Measurements from ENCODE around the gene CACNB2. TPM values are rescaled to one million over a fixed set of nuclear protein-coding genes. Genes with fewer than 3 reads are reported as not detected.

The CACNB2 gene
- total and polyA plus RNA-seq, 10 of the 15 experiments (the other 5 are each of a cell fraction or from before 2014, with no cell fraction given): 0.62 to 8.1 (median 1.2) TPM

DNA sequence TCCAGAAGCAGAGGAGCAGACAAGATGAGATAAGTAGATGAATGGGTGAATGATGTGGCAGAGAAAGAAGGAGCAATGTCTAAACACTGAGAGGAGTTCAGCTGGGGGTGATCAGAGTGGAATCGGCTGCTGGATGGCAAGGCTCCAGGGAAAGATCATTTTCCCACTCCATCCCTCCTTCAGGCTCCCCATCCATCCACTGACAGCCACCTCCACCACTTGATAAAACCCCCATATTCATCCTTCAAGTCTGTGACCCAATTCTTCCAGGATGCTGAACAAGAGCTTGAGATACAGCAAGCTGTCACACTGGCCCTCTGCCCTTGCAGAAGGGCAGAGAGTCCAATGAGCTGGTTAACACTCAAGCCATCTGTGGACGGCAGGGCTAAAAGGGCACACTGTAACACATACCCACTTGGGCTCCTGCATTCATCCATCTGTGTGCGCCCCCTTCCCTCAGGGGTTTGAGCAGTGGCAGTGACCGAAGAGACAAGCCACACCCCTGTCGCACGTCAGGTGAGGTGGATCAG lies 30.8 kb upstream of the CACNB2 start:
- Histone ChIP-seq H3K9me3 (replicated peaks; ENCODE audit: control insufficient read depth, insufficient read depth, low read length) (no peaks in the 10 kb centered on the region), H3K27me3 (replicated peaks in 1 of 2; ENCODE audit: control insufficient read depth in 2 of 2, insufficient read depth in 2 of 2, low read length in 1 of 2) (no peaks in the 10 kb centered on the region; a peak in 2 of 4 replicates), H4K20me1 (ENCODE audit: control insufficient read depth, insufficient read depth) (no peaks in the 10 kb centered on the region), H3K27ac (ENCODE audit: control insufficient read depth, insufficient read depth) (no peak overlapping the region), H3K4me2 (ENCODE audit: control insufficient read depth, insufficient read depth) (no peak overlapping the region), H3K4me3 (no peak overlapping the region), H2AFZ (ENCODE audit: control insufficient read depth, low read depth, low read length) (no peak overlapping the region), H3K9ac (ENCODE audit: control insufficient read depth, insufficient read depth, low read length) (no peak overlapping the region), H3K4me1 (ENCODE audit: control insufficient read depth, insufficient read depth, low read length) (no peaks in the 10 kb centered on the region), H3K36me3 (ENCODE audit: control insufficient read depth in 2 of 2, insufficient read depth in 2 of 2, low read length in 1 of 2) (no peaks in the 10 kb centered on the region), H3K79me2 (ENCODE audit: control insufficient read depth, insufficient read depth, low read length) (no peaks in the 10 kb centered on the region)
- FAIRE-seq: no peak
- ChIA-PET POLR2A (no interaction called here), CTCF (no interaction called here), SMC1A (ENCODE audit: uncharacterized antibody, unreplicated experiment) (no interaction called here), RAD21 (ENCODE audit: unreplicated experiment) (no interaction called here)
- 33% methylated on average over 6 of the region's 6 CpGs for whole genome bisulfite sequencing (ENCODE audit: insufficient coverage, insufficient replicate concordance, low lambda C conversion rate, missing lambda C conversion rate)
- no peak for DNase-seq (ENCODE audit: low read depth, low spot score)
- no peak for TF ChIP-seq NFXL1 (IDR thresholded peaks at IDR 0.05; ENCODE audit: borderline replicate concordance)
- TF ChIP-seq, protein P1, sequence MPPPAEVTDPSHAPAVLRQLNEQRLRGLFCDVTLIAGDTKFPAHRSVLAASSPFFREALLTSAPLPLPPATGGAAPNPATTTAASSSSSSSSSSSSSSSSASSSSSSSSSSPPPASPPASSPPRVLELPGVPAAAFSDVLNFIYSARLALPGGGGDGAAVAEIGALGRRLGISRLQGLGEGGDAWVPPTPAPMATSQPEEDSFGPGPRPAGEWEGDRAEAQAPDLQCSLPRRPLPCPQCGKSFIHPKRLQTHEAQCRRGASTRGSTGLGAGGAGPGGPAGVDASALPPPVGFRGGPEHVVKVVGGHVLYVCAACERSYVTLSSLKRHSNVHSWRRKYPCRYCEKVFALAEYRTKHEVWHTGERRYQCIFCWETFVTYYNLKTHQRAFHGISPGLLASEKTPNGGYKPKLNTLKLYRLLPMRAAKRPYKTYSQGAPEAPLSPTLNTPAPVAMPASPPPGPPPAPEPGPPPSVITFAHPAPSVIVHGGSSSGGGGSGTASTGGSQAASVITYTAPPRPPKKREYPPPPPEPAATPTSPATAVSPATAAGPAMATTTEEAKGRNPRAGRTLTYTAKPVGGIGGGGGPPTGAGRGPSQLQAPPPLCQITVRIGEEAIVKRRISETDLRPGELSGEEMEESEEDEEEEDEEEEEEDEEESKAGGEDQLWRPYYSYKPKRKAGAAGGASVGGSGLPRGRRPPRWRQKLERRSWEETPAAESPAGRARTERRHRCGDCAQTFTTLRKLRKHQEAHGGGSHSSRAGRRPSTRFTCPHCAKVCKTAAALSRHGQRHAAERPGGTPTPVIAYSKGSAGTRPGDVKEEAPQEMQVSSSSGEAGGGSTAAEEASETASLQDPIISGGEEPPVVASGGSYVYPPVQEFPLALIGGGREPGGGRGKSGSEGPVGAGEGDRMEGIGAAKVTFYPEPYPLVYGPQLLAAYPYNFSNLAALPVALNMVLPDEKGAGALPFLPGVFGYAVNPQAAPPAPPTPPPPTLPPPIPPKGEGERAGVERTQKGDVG (CRISPR knock-in tag; IDR thresholded peaks at IDR 0.05): no peak
- no peak for TF ChIP-seq SREBF2 (IDR thresholded peaks at IDR 0.05; ENCODE audit: low read length)
- TF ChIP-seq, protein P2, sequence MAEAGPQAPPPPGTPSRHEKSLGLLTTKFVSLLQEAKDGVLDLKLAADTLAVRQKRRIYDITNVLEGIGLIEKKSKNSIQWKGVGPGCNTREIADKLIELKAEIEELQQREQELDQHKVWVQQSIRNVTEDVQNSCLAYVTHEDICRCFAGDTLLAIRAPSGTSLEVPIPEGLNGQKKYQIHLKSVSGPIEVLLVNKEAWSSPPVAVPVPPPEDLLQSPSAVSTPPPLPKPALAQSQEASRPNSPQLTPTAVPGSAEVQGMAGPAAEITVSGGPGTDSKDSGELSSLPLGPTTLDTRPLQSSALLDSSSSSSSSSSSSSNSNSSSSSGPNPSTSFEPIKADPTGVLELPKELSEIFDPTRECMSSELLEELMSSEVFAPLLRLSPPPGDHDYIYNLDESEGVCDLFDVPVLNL (IDR thresholded peaks at IDR 0.05; ENCODE audit: low read depth, low read length): no peak
- TF ChIP-seq, protein P3, sequence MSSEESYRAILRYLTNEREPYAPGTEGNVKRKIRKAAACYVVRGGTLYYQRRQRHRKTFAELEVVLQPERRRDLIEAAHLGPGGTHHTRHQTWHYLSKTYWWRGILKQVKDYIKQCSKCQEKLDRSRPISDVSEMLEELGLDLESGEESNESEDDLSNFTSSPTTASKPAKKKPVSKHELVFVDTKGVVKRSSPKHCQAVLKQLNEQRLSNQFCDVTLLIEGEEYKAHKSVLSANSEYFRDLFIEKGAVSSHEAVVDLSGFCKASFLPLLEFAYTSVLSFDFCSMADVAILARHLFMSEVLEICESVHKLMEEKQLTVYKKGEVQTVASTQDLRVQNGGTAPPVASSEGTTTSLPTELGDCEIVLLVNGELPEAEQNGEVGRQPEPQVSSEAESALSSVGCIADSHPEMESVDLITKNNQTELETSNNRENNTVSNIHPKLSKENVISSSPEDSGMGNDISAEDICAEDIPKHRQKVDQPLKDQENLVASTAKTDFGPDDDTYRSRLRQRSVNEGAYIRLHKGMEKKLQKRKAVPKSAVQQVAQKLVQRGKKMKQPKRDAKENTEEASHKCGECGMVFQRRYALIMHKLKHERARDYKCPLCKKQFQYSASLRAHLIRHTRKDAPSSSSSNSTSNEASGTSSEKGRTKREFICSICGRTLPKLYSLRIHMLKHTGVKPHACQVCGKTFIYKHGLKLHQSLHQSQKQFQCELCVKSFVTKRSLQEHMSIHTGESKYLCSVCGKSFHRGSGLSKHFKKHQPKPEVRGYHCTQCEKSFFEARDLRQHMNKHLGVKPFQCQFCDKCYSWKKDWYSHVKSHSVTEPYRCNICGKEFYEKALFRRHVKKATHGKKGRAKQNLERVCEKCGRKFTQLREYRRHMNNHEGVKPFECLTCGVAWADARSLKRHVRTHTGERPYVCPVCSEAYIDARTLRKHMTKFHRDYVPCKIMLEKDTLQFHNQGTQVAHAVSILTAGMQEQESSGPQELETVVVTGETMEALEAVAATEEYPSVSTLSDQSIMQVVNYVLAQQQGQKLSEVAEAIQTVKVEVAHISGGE (CRISPR knock-in tag; IDR thresholded peaks at IDR 0.05): no peak
- TF ChIP-seq ZNF384 (IDR thresholded peaks at IDR 0.05; ENCODE audit: borderline replicate concordance, low read depth, low read length): no peak
- TF ChIP-seq, protein P4, sequence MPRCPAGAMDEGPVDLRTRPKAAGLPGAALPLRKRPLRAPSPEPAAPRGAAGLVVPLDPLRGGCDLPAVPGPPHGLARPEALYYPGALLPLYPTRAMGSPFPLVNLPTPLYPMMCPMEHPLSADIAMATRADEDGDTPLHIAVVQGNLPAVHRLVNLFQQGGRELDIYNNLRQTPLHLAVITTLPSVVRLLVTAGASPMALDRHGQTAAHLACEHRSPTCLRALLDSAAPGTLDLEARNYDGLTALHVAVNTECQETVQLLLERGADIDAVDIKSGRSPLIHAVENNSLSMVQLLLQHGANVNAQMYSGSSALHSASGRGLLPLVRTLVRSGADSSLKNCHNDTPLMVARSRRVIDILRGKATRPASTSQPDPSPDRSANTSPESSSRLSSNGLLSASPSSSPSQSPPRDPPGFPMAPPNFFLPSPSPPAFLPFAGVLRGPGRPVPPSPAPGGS (IDR thresholded peaks at IDR 0.05; ENCODE audit: borderline replicate concordance, insufficient read depth, low read depth, low read length, poor library complexity, severe bottlenecking): no peak
- no peak for TF ChIP-seq RAD51 (IDR thresholded peaks at IDR 0.05)
- TF ChIP-seq HCFC1 (IDR thresholded peaks at IDR 0.05; ENCODE audit: low read length): no peak
- in situ Hi-C loops (cut with MboI) (loop anchor here (10.0 kb wide), 1 partner anchor 505 kb away; no protein-coding TSS in a partner anchor), intact Hi-C loops (cut with micrococcal nuclease; ENCODE audit: unreplicated experiment) (no loop called here)
- no TSS peak for BruUV-seq (replicated peaks)
- no peak for ATAC-seq

Data from GM12878 (cell line).